ENCODE data around the gene TBC1D16.
A peak's percentile ranks its signal among the peaks of the same experiment; 100 is the strongest.
"Not testable (repeated sequence)": the region's sequence is repeated elsewhere in the genome, so short reads cannot be mapped to it uniquely, and the experiment has no call there.

TBC1D16 gene

DNA sequence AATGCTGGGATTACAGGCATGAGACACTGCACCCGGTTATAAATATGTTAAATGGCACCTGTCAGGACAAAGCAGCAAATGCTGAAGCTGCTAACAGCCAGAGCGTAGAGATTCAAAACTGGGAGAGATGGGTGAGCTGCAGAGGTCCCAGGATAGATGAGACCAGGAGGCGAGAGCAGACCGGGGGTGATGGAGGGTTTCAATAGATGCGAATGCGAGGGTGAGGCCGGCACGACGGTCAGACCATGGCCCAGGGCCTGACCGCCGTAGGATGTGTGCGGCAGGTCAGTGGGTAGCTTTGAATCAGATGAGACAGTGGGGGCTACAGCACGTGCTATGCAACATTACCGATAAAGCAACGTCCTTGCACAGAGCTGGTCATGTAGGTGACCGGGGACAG, 15.0 kb upstream of the TBC1D16 start:
- DNase-seq, result no peak

DNA sequence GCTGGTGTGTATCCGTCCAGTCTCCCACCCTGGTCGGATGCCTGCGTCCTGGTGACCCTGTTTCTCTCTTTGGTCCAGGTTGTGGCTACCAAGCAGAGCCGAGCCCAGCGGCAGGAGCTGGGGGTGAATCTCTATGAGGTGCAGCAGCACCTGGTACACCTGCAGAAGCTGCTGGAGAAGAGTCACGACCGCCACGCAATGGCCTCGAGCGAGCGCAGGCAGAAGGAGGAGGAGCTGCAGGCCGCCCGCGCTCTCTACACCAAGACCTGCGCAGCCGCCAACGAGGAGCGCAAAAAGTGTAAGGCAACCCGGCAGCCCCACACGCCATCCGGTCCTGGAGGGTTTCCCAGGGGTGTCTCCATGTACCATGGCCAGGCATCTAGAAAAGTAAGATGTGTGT, 14.3 kb upstream of the TBC1D16 start:
- no peak for DNase-seq

DNA sequence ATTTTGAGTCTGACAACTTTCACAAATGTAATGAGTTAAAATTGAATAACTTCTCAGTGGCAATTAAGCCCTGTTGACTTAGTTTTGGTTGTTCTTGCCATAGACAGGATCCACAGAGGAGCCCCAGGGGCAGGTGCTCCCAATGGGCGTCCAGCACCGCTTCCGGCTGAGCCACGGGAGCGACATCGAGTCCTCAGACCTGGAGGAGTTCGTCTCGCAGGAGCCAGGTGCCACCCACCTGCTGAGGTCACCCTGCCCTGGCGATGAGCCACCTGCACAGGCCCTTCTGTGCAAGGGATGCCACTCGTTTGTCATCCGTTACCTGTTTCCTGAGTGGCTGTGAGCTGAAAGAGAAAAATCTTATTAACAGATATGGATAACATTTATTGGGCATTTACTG, 11.5 kb upstream of the TBC1D16 start:
- no peak for DNase-seq

DNA sequence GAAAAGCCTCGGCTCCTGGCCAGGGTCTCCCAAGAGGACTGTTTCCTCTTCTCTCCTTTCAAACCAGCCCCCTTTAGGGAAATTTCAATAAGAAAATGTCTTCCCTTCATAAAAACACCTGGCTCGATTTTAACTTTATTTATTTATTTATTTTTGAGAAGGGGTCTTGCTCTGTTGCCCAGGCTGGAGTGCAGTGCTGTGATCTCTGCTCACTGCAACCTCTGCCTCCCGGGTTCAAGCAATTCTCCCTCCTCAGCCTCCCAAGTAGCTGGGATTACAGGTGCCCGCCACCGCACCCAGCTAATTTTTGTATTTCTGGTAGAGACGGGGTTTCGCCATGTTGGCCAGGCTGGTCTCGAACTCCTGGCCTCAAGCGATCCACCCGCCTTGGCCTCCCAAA, 11.0 kb upstream of the TBC1D16 start:
- not testable (repeated sequence) for DNase-seq

DNA sequence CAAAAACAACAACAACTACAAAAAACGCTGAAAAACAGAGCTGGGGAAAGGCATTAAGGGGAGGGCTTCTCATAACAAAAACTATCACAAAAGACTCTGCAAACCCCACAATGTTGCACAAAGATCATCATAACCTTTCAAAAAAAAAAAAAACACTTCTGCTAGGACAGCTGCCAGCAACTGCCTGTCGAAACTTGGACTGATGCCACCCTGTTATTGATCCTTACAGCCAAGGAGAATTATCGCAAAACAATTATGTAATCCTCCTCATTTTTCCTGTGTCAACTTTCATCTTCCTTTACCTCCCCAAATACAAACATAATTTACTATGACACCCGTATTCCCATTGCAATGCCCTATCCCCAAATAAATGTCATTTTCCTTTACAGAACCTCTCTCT, 10.0 kb upstream of the TBC1D16 start:
- DNase-seq, result no peak

DNA sequence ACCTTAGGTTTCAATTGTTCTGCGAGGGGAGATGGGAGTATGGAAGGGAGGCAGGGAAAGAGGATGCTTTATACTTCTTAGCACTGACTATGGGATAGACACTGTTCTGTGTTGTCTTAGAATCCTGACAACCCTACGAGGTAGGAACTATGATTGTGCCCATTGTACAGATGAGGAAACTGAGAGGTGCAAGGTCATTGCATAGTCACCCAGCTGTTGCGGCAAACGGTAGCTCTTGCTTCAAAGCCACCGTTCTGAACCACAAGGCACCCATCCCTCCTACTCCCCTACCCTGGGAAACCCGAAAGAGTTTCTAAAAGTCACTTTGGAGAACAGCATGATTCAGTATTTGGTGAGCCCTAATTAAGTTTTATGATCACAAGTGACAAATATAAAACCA, 8.3 kb upstream of the TBC1D16 start:
- DNase-seq, result no peak

DNA sequence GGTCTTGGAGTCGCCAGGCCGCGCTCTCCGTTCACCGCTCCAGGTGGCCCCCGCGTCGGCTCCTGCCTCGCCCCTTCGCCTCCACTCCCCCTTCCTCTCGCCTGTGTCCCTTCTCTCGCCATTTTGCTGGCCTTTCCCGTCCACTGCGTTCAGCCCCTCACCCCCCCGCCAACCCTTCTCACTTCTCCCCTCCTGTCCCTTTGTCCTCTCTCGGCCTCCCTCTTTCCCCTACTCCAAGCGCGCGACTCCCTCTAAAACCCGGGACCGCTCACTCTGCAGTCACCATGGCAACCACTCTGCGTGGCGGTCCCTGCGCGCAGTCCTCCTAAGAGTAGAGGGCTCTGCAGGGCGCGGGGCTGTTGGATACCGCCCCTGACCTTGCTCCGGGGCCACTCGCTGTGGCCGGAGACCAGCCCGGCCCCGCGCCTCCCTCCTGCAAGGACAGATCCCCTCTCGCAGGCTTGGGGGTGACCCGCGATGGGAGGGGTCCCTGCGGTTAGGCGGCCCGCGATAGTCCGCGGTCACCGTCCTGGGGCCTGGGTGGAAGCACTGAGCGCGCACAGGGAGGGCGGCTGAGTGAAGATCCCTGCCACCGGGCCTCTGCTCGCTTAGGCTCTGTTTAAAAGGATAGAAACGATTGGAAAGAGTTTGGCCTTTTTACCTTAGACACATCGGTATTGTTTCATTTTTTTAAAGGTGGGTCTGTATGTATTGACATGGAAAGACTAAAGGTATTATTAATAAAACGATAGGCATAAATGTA, 1.2 kb upstream of the TBC1D16 start:
- peak; percentile 20 for DNase-seq

DNA sequence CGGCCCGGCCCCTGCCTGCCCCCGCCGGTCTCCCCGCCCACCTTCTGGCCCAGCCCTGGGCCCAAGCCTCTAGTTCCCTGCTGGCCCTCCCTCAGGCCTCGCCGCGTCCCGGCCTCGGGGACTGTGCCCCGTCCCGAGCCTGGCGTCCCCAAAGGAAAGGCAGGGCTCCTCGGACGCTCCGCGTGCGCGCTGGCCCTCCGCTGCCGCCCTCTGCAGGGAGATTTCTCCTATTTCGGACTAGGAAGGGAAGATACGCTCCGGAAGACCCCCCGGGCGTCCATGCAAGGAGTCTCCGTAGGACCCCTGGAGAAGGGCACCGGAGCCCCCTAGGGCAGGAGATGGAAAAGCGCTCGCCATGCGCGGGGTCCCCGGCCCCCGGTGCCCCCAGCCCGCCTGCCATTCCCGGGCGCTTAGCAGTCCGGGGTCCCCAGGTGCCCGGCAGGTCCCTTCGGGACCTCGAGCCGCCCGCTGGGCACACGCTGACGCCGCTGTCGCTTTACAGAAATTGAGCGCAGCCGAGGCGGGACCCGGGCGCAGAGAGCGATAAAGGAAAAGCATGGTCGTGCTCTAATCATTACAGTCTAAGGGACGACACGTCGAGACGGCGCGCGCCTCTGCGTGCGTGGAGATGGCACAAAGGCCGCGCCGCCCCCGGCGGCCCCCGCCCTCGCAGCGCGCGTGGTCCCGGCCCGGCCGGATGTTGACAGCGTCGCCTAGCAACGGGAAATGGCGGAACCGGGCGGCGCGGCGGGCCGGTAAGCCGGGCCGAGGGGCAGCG, 454 bp upstream of the TBC1D16 start, which contains the start of gene CCDC40:
CCDC40 (plus strand) TSS at position 706 of the 778 bp plus-strand sequence; CDS start at position 727, 21 bp downstream.
- peak; percentile 66 for DNase-seq

DNA sequence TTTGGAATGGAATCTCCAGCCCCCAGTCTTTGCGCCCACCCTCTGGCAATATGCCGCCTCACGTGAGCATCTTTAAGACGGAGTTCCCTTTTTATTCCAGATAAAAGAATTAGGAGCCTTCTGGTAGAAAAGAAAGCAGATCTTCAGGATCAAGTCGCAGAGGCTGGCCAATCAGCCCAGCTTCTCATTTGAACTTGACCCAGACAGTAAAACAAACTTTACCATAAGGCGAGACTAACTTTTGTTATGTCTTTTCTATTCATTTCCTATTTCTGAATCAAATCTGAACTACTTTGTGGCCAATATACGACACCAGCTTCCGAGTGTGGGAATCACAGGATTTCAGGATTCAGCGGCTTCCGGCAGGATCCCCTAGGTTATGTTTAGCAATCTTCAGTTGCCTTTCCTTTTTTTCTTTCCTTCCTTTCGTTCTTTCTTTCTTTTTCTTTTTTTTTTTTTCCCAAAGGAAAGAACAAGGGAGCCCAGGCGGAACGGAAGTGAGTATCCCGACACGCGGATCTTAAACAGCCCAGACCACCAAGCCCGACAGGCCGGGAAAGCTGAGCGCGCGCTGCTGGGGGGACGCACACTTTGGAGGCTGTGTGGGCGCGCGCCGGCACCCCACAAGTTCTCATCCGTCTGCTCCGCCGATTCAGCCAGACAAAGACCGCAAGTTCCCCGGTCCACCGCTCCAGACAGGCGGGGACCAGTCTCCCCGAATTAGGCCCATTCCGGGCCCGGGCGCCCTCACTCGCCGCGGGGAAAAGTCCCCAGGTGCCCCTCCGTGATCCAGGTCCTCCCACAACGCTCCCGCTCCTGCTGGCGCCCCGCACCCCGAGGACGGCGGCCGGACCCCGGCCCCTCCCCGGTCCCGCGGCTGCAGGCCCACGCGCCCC, 633 bp downstream of the TBC1D16 start:
- peak; percentile 15 for DNase-seq

DNA sequence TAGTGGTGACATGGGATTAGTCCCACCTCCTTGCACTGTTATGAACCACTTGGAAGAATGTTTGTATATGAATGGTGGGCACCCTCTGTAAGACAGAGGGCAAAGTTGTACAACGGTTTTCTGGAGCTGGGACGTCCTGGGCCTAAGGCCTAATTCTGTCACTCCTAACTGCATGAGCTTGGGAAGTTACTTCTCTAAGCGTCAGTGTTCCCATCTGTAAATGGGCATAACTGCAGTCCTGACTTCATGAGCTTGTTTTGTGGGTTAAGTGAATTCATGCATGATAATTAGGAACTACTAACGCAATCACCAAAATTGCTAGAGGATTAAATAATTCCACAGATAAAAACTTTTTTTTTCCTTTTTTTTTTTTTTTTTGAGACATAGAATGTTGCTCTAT, 1.8 kb downstream of the TBC1D16 start:
- no peak for DNase-seq

DNA sequence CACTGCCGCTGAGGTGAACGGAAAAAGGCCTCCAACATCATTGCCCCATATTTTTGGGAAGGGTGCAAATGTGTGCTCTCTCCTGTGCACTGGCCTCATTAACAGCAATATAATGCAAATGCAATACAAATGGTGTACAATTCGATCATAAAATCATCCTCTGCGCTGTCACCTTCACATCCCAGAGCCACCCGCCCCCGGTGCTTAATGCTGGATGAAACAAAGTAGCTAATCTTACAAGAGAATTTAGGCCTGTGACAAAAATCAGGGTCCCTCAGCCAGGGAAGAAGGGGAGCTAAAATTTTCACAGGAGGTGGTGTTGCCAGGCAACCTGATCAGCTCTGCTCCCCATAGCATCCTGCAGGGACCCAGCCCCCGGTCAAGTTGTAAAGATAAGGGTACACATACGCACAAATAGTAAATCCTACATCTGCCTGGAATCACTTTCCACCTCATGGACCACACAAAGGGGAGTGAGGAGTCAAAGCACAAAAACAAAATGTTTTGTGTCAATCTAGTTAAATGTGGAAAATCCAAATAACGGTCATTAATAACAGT, 3.0 kb downstream of the TBC1D16 start:
- DNase-seq, result no peak

DNA sequence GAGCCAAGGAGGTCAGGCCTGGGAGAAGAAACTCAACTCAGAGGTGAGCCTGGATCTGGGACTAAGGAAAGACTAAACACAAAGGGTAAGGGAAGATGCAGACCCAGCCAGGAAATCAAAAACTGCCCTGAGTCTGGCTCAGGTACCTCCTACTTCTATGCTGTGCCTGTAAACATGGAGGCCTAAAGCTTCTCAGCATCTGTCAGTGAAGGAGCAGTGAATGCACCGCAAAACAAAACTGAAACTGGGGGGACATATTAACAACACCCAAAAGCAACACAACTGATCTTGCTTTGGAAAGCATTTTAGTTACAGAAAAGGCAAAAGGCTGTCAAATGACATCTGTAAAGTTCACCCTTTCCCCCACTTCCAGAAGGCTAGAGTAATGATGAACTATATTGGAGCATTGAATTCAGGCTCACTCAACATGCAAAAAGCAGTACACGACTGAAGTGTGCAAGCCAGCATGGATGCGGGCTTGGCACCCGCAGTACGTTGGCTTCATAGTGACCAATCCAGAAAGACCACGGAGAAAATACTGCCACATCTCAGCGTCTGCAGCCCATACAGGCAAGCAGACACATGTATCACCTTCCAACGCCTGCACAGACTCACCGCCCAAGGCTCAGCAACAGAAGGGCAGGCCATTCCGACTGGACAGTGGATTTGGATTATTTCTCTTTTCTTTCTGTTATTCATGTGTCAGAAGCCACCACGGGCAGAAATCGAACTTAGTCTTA, 3.8 kb downstream of the TBC1D16 start:
- DNase-seq, result no peak

DNA sequence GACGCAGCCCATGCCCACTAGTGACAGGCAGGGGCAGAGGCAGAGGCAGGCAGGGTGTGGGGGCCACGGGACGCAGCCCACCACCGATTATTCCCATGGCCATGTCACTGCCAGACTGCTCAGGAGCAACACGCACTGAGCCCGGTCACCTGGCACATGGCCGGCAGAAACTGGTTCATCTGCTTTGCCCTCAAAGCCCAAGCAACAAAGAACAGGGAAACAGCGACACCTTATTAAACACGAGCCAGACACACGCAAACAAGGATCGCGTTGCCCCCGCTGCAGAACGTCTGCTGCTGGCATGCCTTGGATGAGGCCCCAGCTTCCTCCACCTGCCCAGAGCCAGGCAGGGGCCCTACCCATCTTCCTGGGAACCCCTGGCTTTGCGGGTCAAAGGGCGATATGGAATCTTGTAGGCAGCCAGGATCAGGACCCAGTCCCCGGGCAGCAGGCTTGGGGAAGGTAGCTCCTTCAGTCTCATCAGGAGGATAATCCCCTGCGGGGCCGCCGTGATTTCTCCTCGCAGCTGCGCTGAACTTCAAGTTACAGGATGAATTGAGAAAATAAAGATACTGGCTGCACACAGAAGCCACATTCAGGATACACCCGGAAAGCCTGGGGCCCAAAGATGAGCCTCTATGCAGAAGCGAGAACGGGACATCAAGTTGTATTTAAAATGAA, 4.8 kb downstream of the TBC1D16 start:
- no peak for DNase-seq

DNA sequence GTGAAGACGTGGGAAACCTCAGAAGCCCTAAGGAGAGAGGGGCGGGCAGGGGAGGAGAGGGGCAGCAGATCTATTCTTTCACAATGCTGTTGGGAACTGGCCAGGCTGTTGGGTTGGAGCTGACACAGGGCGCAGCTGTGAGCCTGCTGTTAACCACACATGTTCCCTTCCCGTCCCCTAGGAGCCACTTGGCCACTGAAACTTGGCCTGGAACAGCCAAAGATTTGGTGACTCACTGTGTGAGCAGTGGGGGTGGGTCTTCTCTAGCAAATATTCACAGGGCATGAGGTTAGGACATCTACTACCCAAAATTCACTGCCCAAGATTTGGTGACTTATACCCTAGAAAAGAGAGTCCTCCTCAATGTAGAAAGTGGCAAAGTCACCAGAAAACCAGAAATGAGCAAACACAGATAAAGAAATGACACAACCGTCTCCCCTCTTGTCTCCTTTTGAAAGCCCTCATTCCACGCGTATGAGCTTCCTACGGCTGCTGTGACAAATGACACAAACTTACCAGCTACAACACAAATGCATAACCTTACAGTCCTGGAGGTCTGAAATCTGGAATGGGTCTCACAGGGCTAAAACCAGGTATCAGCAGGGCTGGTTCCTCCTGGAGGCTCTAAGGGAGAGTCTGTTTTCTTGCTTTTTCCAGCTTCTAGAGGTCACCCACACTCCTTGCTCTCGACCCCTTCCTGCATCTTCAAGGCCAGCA, 6.3 kb downstream of the TBC1D16 start:
- DNase-seq, result peak; percentile 82

DNA sequence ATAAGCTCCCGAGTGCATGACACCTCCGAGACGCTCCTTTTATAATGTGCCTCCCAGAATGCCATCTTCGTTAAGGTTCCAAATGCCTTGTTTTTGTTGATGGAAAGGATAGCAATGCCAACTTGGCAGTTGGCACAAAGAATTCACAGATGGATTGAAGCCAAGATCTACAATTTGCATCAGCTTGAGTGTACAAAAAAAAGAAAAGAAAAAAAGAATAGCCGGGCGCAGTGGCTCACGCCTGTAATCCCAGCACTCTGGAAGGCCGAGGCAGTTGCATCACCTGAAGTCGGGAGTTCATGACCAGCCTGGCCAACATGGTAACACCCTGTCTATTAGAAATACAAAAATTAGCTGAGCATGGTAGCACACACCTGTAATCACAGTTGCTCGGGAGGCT, 7.6 kb downstream of the TBC1D16 start:
- DNase-seq, result no peak

DNA sequence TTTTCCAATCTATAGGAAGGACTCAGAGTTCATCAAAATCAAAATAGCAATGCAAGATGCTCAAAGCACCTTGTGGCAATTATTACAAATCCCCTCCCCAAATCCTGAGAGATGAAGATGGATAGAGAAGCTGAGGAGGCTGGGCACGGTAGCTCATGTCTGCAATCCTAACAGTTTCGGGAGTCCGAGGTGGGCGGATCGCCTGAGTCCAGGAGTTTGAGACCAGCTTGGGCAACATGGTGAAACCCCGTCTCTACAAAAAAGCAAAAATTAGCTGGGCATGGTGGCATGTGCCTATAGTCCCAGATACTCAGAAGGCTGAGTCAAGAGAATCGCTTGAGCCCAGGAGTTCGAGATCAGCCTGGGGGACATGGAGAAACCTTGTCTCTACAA, 8.6 kb downstream of the TBC1D16 start:
- no peak for DNase-seq

DNA sequence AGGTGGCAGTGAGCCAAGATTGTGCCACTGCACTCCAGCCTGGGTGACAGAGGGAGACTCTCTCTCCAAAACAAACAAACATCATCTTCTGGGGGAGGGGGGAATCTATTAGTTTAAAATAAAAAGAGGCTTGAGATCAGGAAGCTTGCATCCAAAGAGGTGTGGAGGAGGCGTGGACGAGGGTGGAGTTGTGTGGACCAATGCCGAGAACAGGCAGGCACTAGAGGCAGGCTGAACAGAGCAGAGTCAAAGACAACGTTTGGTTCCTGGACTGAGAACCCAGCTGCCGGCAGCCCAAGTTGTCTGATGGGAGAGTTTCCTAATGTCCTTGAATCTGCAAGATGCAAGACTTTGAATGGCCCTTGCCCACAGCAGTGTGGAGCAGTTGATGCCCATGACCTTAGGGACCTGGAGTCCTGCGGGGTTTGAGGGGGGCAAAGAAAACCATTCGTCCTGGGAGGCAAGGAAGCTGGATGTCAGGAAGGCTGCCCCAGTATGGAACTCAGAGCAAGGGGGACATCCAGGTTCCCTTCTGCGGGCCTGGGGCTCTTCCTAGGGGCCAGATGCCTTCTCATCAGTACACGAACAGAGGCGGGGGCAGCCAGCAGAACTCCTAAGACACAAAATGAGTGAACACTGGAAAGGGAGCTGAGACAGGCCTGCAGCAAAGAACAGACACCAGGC, 9.2 kb downstream of the TBC1D16 start:
- DNase-seq, result no peak

DNA sequence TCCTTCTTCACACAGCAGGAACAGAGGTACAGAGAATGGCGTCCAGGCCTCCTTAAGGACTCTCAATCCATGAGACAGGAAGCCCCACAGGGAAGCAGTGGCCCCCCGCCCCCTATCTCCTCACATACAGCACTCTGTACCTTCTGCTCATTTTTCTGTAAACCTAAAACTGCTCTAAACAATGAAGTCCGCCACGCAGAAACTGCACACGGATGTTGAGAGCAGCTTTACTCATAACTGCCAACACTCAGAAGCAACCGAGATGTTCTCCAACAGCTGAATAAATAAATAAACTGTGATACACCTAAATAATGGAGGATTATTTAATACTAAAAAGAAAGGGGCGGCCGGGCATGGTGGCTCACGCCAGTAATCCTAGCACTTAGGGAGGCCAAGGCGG, 9.9 kb downstream of the TBC1D16 start:
- DNase-seq, result no peak

DNA sequence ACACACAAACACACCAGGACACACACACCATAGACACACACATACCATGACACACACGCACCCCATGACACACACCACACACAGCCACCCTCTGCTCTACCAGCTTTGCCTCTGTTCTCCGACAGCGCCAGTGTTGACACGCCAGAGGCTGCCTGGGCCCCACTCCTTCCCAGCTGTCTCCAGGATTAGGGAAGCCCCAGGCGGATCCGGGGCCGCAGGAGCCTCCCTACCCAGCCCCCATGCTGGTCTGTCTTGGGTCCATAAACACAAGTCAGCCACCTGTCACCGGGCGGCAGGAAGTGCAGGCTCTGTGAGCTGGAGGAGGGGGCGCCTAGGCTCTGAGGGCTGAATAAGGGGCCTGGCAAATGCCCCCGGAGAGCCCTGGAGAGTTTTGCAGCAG, 10.5 kb downstream of the TBC1D16 start:
- peak; percentile 7 for DNase-seq
